H1 (cell line): Measurements from ENCODE around the gene ARHGEF28. TPM values are rescaled to one million over a fixed set of nuclear protein-coding genes. Genes with fewer than 3 reads are reported as not detected.

Experiments
- CTCF ChIA-PET: fragments of 300-600 bp; sonication (Branson Sonifier 250); formaldehyde crosslinking; loops from one replicate; lab custom pipeline; 2021; ENCODE audit not compliant: partially characterized antibody; lab: Charles Lee
- POLR2A ChIA-PET: fragments of 300-600 bp; sonication (Branson Sonifier 250); formaldehyde crosslinking; loops from one replicate; lab custom pipeline; 2021; ENCODE audit warnings: inconsistent platforms; ENCODE audit not compliant: partially characterized antibody; lab: Charles Lee
- DNase-seq, 2 experiments: peaks; one replicate each; pipeline versions ENCODE4 v3.0.0 to v3.0.0-alpha.2; 2010 to 2022; ENCODE audit warnings: low spot score in 2 of 2, low read depth in 1 of 2, mixed read lengths in 1 of 2
- FAIRE-seq: peaks from 2 replicates; lab custom pipeline; 2011; peaks lifted over from hg19 to GRCh38; lab: Jason Lieb, UNC
- H2AFZ ChIP-seq: 2 replicates; pipeline ENCODE4 v1.8.1; 2012; ENCODE audit warnings: low read length, inconsistent platforms
- H2AK5ac ChIP-seq: 2 replicates; pipeline ENCODE4 v1.6.1; 2013; ENCODE audit warnings: low read depth, low read length
- H2BK120ac ChIP-seq: replicated peaks from 2 replicates; pipeline ENCODE3; 2013; ENCODE audit warnings: low read depth, low read length, inconsistent platforms
- H2BK12ac ChIP-seq: 2 replicates; pipeline ENCODE4 v1.6.1; 2013; ENCODE audit warnings: low read depth, low read length
- H2BK15ac ChIP-seq: 2 replicates; pipeline ENCODE4 v1.6.1; 2013; ENCODE audit warnings: low read length
- H2BK20ac ChIP-seq: 2 replicates; pipeline ENCODE4 v1.6.1; 2013; ENCODE audit warnings: low read length
- H2BK5ac ChIP-seq: 2 replicates; pipeline ENCODE4 v1.6.1; 2013; ENCODE audit warnings: low read depth, low read length
- H3K14ac ChIP-seq: 2 replicates; pipeline ENCODE4 v1.6.1; 2013; ENCODE audit warnings: inconsistent platforms; ENCODE audit not compliant: insufficient read length
- H3K18ac ChIP-seq: 2 replicates; pipeline ENCODE4 v1.6.1; 2013; ENCODE audit warnings: low read length; ENCODE audit errors: extremely low read depth
- H3K23ac ChIP-seq: 2 replicates; pipeline ENCODE4 v1.6.1; 2013; ENCODE audit warnings: inconsistent platforms; ENCODE audit not compliant: insufficient read length
- H3K23me2 ChIP-seq: 2 replicates; pipeline ENCODE4 v1.6.1; 2013; ENCODE audit warnings: low read depth, low read length
- H3K27ac ChIP-seq: 2 replicates; pipeline ENCODE4 v1.6.1; 2011; ENCODE audit warnings: low read depth, low read length, inconsistent platforms
- H3K27me3 ChIP-seq, 4 experiments: replicated peaks in 1 of 4; 1 replicate in 1 of 4; 2 replicates in 3 of 4; pipeline versions ENCODE4 v1.6.1 to v1.8.1; 2011 to 2013; ENCODE audit warnings: low read length in 3 of 4, mild to moderate bottlenecking in 3 of 4, inconsistent platforms in 2 of 4, mixed read lengths in 2 of 4, moderate library complexity in 1 of 4; ENCODE audit not compliant: control insufficient read depth in 3 of 4, insufficient read depth in 3 of 4; ENCODE audit errors: extremely low read depth in 1 of 4
- H3K36me3 ChIP-seq, 4 experiments: 2 replicates each; pipeline versions ENCODE4 v1.6.1 to v1.8.1; 2011 to 2013; ENCODE audit warnings: mild to moderate bottlenecking in 4 of 4, low read length in 3 of 4, moderate library complexity in 2 of 4, control low read depth in 1 of 4, inconsistent platforms in 1 of 4; ENCODE audit not compliant: insufficient read depth in 4 of 4, control insufficient read depth in 2 of 4
- H3K4ac ChIP-seq: replicated peaks from 2 replicates; pipeline ENCODE3; 2013; ENCODE audit warnings: low read length, low read depth, mixed read lengths, inconsistent platforms; ENCODE audit not compliant: insufficient read length
- H3K4me1 ChIP-seq, 4 experiments: replicated peaks in 1 of 4; 1 replicate in 1 of 4; 2 replicates in 3 of 4; pipeline versions ENCODE4 v1.6.1 to v1.8.1; 2011 to 2013; ENCODE audit warnings: low read length in 3 of 4, inconsistent platforms in 2 of 4, mixed read lengths in 1 of 4; ENCODE audit not compliant: insufficient read depth in 4 of 4, control insufficient read depth in 3 of 4
- H3K4me2 ChIP-seq, 2 experiments: 2 replicates each; pipeline versions ENCODE4 v1.6.1 to v1.8.1; 2011 to 2013; ENCODE audit warnings: low read depth in 2 of 2, low read length in 2 of 2, control low read depth in 1 of 2, inconsistent platforms in 1 of 2, mild to moderate bottlenecking in 1 of 2; ENCODE audit not compliant: insufficient read depth in 1 of 2
- H3K4me3 ChIP-seq, 4 experiments: fragments of 200-600, 300-600 bp in 1 of 4; sonication (generic), shearing (Covaris generic), sonication (Bioruptor Twin) in 1 of 4; 2 replicates each; pipeline versions ENCODE4 v1.5.1 to v1.8.1; 2011 to 2016; ENCODE audit warnings: low read length in 4 of 4, low read depth in 3 of 4, control low read depth in 2 of 4, inconsistent platforms in 2 of 4, mild to moderate bottlenecking in 2 of 4, mixed read lengths in 1 of 4, moderate library complexity in 1 of 4; ENCODE audit not compliant: insufficient read depth in 2 of 4; ENCODE audit errors: extremely low read depth in 1 of 4
- H3K56ac ChIP-seq: replicated peaks from 2 replicates; pipeline ENCODE3; 2013; ENCODE audit warnings: low read depth, mild to moderate bottlenecking, mixed read lengths, low read length, inconsistent platforms; ENCODE audit not compliant: insufficient read length
- H3K79me1 ChIP-seq: 2 replicates; pipeline ENCODE4 v1.6.1; 2013; ENCODE audit warnings: low read depth, low read length, control low read depth
- H3K79me2 ChIP-seq, 2 experiments: 2 replicates each; pipeline versions ENCODE4 v1.6.1 to v1.8.1; 2012 to 2013; ENCODE audit warnings: low read length in 2 of 2, mild to moderate bottlenecking in 2 of 2, inconsistent platforms in 1 of 2; ENCODE audit not compliant: insufficient read depth in 2 of 2, control insufficient read depth in 1 of 2
- H3K9ac ChIP-seq, 4 experiments: replicated peaks in 1 of 4; 1 replicate in 1 of 4; 2 replicates in 3 of 4; pipeline versions ENCODE4 v1.6.1 to v1.8.1; 2011 to 2013; ENCODE audit warnings: low read depth in 3 of 4, low read length in 3 of 4, control low read depth in 2 of 4, mild to moderate bottlenecking in 2 of 4, moderate library complexity in 2 of 4, inconsistent platforms in 1 of 4; ENCODE audit errors: extremely low read depth in 1 of 4
- H3K9me3 ChIP-seq, 2 experiments: 2 replicates each; pipeline versions ENCODE4 v1.6.1 to v1.8.1; 2012 to 2013; ENCODE audit warnings: mild to moderate bottlenecking in 2 of 2, moderate library complexity in 2 of 2, control low read depth in 1 of 2, inconsistent platforms in 1 of 2, low read depth in 1 of 2, low read length in 1 of 2, mixed read lengths in 1 of 2; ENCODE audit not compliant: insufficient read depth in 2 of 2
- H4K20me1 ChIP-seq, 2 experiments: replicated peaks in 1 of 2; 2 replicates each; pipeline versions ENCODE3 to v1.8.1; 2011 to 2013; ENCODE audit warnings: inconsistent platforms in 2 of 2, low read length in 2 of 2, mild to moderate bottlenecking in 1 of 2; ENCODE audit not compliant: insufficient read depth in 2 of 2, control insufficient read depth in 1 of 2
- H4K5ac ChIP-seq: 2 replicates; pipeline ENCODE4 v1.6.1; 2013; ENCODE audit warnings: low read length, low read depth, mixed read lengths, inconsistent platforms; ENCODE audit not compliant: insufficient read length
- H4K8ac ChIP-seq: 2 replicates; pipeline ENCODE4 v1.8.0; 2013; ENCODE audit warnings: mild to moderate bottlenecking, moderate library complexity, low read length, inconsistent platforms; ENCODE audit not compliant: insufficient read depth; ENCODE audit errors: extremely low read depth
- H4K91ac ChIP-seq: replicated peaks from 2 replicates; pipeline ENCODE3; 2013; ENCODE audit warnings: low read length, mixed read lengths, inconsistent platforms; ENCODE audit not compliant: insufficient read length
- BRCA1 ChIP-seq: IDR thresholded peaks from 2 replicates; pipeline ENCODE4 v1.6.1; 2012; ENCODE audit warnings: low read depth, low read length, improper control_type of control experiment
- GTF2F1 ChIP-seq: IDR thresholded peaks from 2 replicates; pipeline ENCODE4 v1.6.1; 2012; ENCODE audit warnings: low read depth, low read length, improper control_type of control experiment, borderline replicate concordance
- NANOG ChIP-seq: IDR thresholded peaks from 2 replicates; pipeline ENCODE4 v1.6.1; 2011; ENCODE audit warnings: low read length, low read depth, mild to moderate bottlenecking, inconsistent platforms; ENCODE audit not compliant: insufficient read depth, poor library complexity, severe bottlenecking
- RFX5 ChIP-seq: IDR thresholded peaks from 2 replicates; pipeline ENCODE4 v1.6.1; 2011; ENCODE audit warnings: low read depth, low read length, improper control_type of control experiment, borderline replicate concordance
- TAF7 ChIP-seq: optimal IDR thresholded peaks from 2 replicates; pipeline ENCODE3; 2011; ENCODE audit warnings: low read depth, mild to moderate bottlenecking, inconsistent platforms, low read length, moderate library complexity, borderline replicate concordance
- WGBS, 2 experiments: shearing (Covaris generic) in 1 of 2; methylation state at CpG; one replicate each; pipeline versions ENCODE4 v1.1.6 to v1.1.7; 2013 to 2015; ENCODE audit warnings: low lambda C conversion rate in 2 of 2, mixed read lengths in 2 of 2, inconsistent platforms in 1 of 2, low coverage in 1 of 2, missing lambda C conversion rate in 1 of 2; ENCODE audit not compliant: insufficient replicate concordance in 2 of 2, insufficient coverage in 1 of 2, insufficient read length in 1 of 2; ENCODE audit errors: extremely low coverage in 1 of 2, missing lambda C conversion rate in 1 of 2; 5-methylcytosine and 5-hydroxymethylcytosine counted together
- polyA plus RNA-seq, 7 experiments: library from polyadenylated mRNA; depleted of rRNA in 3 of 7; stranded (reverse) in 5 of 7; unstranded in 2 of 7; fragments of >200 nt in 5 of 7; fragments of 200-250 nt in 2 of 7; gene quantifications; 1 replicate in 5 of 7; 2 replicates in 1 of 7; 4 replicates in 1 of 7; pipeline versions ENCODE4 v1.2.1 to v1.2.3, GENCODE V29; 2011 to 2013; ENCODE audit warnings: missing spikeins in 2 of 7, mixed read lengths in 2 of 7
- total RNA-seq: library from RNA; stranded (reverse); fragmentation: NEBNext Ultra II Directional; extraction: Animal tissue kit (Norgen Biotek cat#: 25700); gene quantifications from 2 replicates; pipeline ENCODE4 v1.2.1, GENCODE V29; 2021

The ARHGEF28 gene
- total and polyA plus RNA-seq, 2 of the 8 experiments (the other 6 are each of a cell fraction or from before 2014, with no cell fraction given), result 0.33 to 1.0 TPM

DNA sequence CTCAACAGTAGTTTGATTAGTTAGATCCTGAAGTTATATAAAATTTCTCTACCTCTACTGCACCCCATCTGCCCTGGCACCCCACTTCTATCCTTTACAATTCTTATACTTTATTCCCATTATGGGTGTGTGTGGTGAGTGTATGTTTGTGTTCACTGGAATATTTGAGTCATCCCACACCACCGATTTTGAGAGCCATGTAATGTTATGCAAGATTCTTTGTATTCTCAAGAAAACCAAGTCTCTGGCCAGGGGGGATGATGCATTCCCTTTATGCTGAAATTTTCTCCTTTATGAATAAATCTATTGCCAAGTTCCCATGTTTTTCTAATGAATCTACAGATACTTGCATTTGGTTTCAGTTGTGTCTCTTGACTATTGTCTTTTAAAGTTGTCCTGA is 266.8 kb downstream of the ARHGEF28 start:
- FAIRE-seq, result no peak

More for the DNA sequence above, 266.8 kb downstream of the ARHGEF28 start:
- Histone ChIP-seq H4K5ac (no peak overlapping the region), H3K27me3 (no peaks in the 10 kb centered on the region), H2BK12ac (no peak overlapping the region), H2BK15ac (no peak overlapping the region), H4K20me1 (no peaks in the 10 kb centered on the region), H3K79me2 (no peaks in the 10 kb centered on the region), H3K27ac (no peak overlapping the region), H3K4ac (no peak overlapping the region), H3K9me3 (no peaks in the 10 kb centered on the region), H3K4me1 (no peaks in the 10 kb centered on the region), H3K56ac (no peak overlapping the region), H3K23ac (no peak overlapping the region), H2BK5ac (no peak overlapping the region), H3K18ac (no peak overlapping the region), H3K4me3 (no peak overlapping the region), H3K36me3 (no peaks in the 10 kb centered on the region), H2BK20ac (no peak overlapping the region), H4K91ac (no peak overlapping the region), H3K23me2 (no peaks in the 10 kb centered on the region), H3K79me1 (no peaks in the 10 kb centered on the region), H3K14ac (no peak overlapping the region), H3K9ac (no peak overlapping the region), H4K8ac (no peak overlapping the region), H3K4me2 (no peak overlapping the region), H2AK5ac (no peak overlapping the region), H2BK120ac (no peak overlapping the region), H2AFZ (no peak overlapping the region)
- CTCF ChIA-PET, result interaction anchor here (1.1 to 1.6 kb wide), 3 partner anchors 9 to 85 kb away, joined by 3 to 11 read pairs (median 7); no protein-coding TSS in a partner anchor
- no peak for DNase-seq
- POLR2A ChIA-PET, result no interaction called here
- TF ChIP-seq RFX5 (no peak), BRCA1 (no peak), GTF2F1 (no peak), NANOG (no peak), TAF7 (no peak)
- WGBS, 2 experiments, result 94% methylated on average over 1 of the region's 1 CpG; no CpG with 5 or more reads in 1 of the 2 experiments
